ENCODE measurements around the gene PDE7B. TPM values are rescaled to one million over a fixed set of nuclear protein-coding genes. Genes with fewer than 3 reads are reported as not detected.

Gene PDE7B
- total and polyA plus RNA-seq, 2 experiments from 2014 or later, result 3.1 to 6.8 TPM

GRCh38 chr6:136117081-136117480 lies 265.6 kb downstream of the PDE7B start:
- in situ Hi-C loops (cut with MboI), result no loop called here
- Histone ChIP-seq H3K9ac (no peak overlapping the region), H2AFZ (no peak overlapping the region), H3F3A (ENCODE audit: insufficient read depth) (no peaks in the 10 kb centered on the region), H3K4me1 (ENCODE audit: insufficient read depth) (peaks cover 21% of the 10 kb centered on the region), H3K27me3 (replicated peaks; ENCODE audit: insufficient read depth) (no peaks in the 10 kb centered on the region), H3K36me3 (ENCODE audit: low read depth) (no peaks in the 10 kb centered on the region), H3K27ac (no peak overlapping the region), H4K20me1 (ENCODE audit: insufficient read depth) (no peaks in the 10 kb centered on the region), H3K9me2 (ENCODE audit: insufficient read depth) (no peaks in the 10 kb centered on the region), H3K79me2 (ENCODE audit: insufficient read depth) (no peaks in the 10 kb centered on the region), H3K9me3 (ENCODE audit: low read depth) (no peaks in the 10 kb centered on the region), H3K4me3 (no peak overlapping the region), H3K4me2 (ENCODE audit: unreplicated experiment) (no peak overlapping the region)
- peak; percentile 38 for DNase-seq
- 65 to 67% methylated on average over 2 of the region's 2 CpGs for WGBS, 2 experiments (ENCODE audit: low coverage in 1 of 2, low lambda C conversion rate in 2 of 2, missing lambda C conversion rate in 2 of 2)
- TF ChIP-seq EZH2phosphoT487 (IDR thresholded peaks at IDR 0.05; ENCODE audit: insufficient read depth, low read depth) (no peak), EZH2 (IDR thresholded peaks at IDR 0.05; ENCODE audit: insufficient read depth, poor library complexity, severe bottlenecking) (no peak)

GRCh38 chr6:136118787-136119186 lies 267.3 kb downstream of the PDE7B start:
- no peaks in the 10 kb centered on the region for H3K9me3 ChIP-seq (ENCODE audit: low read depth)
- in situ Hi-C loops (cut with MboI), result no loop called here
- no peak for TF ChIP-seq EZH2phosphoT487 (IDR thresholded peaks at IDR 0.05; ENCODE audit: insufficient read depth, low read depth)
- TF ChIP-seq EZH2 (IDR thresholded peaks at IDR 0.05; ENCODE audit: insufficient read depth, poor library complexity, severe bottlenecking), result no peak
- WGBS, 2 experiments (ENCODE audit: low coverage in 1 of 2, low lambda C conversion rate in 2 of 2, missing lambda C conversion rate in 2 of 2), result 35 to 40% methylated on average over 6 of the region's 6 CpGs
- no peaks in the 10 kb centered on the region for H3K79me2 ChIP-seq (ENCODE audit: insufficient read depth)
- no peak overlapping the region for H3K4me2 ChIP-seq (ENCODE audit: unreplicated experiment)
- no peak for DNase-seq
- H3K4me3 ChIP-seq, result no peak overlapping the region
- H3K9ac ChIP-seq, result no peak overlapping the region
- no peaks in the 10 kb centered on the region for H3K27me3 ChIP-seq (replicated peaks; ENCODE audit: insufficient read depth)
- H2AFZ ChIP-seq, result peak overlapping the region; percentile 23; the same call in 1 of the 2 replicates
- no peaks in the 10 kb centered on the region for H3K36me3 ChIP-seq (ENCODE audit: low read depth)
- no peaks in the 10 kb centered on the region; the same call in 1 of the 2 replicates for H3F3A ChIP-seq (ENCODE audit: insufficient read depth)
- no peak overlapping the region for H3K27ac ChIP-seq
- peaks cover 24% of the 10 kb centered on the region for H3K4me1 ChIP-seq (ENCODE audit: insufficient read depth)
- no peaks in the 10 kb centered on the region for H3K9me2 ChIP-seq (ENCODE audit: insufficient read depth)
- no peaks in the 10 kb centered on the region for H4K20me1 ChIP-seq (ENCODE audit: insufficient read depth)

GRCh38 chr6:136123468-136123867 lies 272.0 kb downstream of the PDE7B start:
- Histone ChIP-seq H3K4me2 (ENCODE audit: unreplicated experiment) (peak overlapping the region; percentile 22), H3K79me2 (ENCODE audit: insufficient read depth) (no peaks in the 10 kb centered on the region), H3F3A (ENCODE audit: insufficient read depth) (no peaks in the 10 kb centered on the region; the same call in 1 of the 2 replicates), H4K20me1 (ENCODE audit: insufficient read depth) (no peaks in the 10 kb centered on the region), H3K9ac (no peak overlapping the region), H3K27ac (no peak overlapping the region), H3K4me3 (no peak overlapping the region), H3K4me1 (ENCODE audit: insufficient read depth) (peaks cover 15% of the 10 kb centered on the region), H3K36me3 (ENCODE audit: low read depth) (no peaks in the 10 kb centered on the region), H3K9me3 (ENCODE audit: low read depth) (no peaks in the 10 kb centered on the region), H3K9me2 (ENCODE audit: insufficient read depth) (no peaks in the 10 kb centered on the region), H2AFZ (0 out of 2 replicates have a peak overlapping the region, but pooled peaks have one; percentile 4), H3K27me3 (replicated peaks; ENCODE audit: insufficient read depth) (no peaks in the 10 kb centered on the region)
- DNase-seq, result peak; percentile 73
- TF ChIP-seq EZH2phosphoT487 (IDR thresholded peaks at IDR 0.05; ENCODE audit: insufficient read depth, low read depth), result no peak
- no peak for TF ChIP-seq EZH2 (IDR thresholded peaks at IDR 0.05; ENCODE audit: insufficient read depth, poor library complexity, severe bottlenecking)
- WGBS, 2 experiments (ENCODE audit: low coverage in 1 of 2, low lambda C conversion rate in 2 of 2, missing lambda C conversion rate in 2 of 2), result 63 to 71% methylated on average over 1 of the region's 1 CpG
- in situ Hi-C loops (cut with MboI), result no loop called here

- Histone ChIP-seq H3K4me3 (no peak overlapping the region), H4K20me1 (ENCODE audit: insufficient read depth) (no peaks in the 10 kb centered on the region), H3K9me3 (ENCODE audit: low read depth) (no peaks in the 10 kb centered on the region), H3K4me1 (ENCODE audit: insufficient read depth) (peaks cover 15% of the 10 kb centered on the region), H3K79me2 (ENCODE audit: insufficient read depth) (no peaks in the 10 kb centered on the region), H3K27ac (no peak overlapping the region), H3K9me2 (ENCODE audit: insufficient read depth) (no peaks in the 10 kb centered on the region), H3K36me3 (ENCODE audit: low read depth) (no peaks in the 10 kb centered on the region), H3F3A (ENCODE audit: insufficient read depth) (no peaks in the 10 kb centered on the region; the same call in 1 of the 2 replicates), H2AFZ (no peak overlapping the region), H3K27me3 (replicated peaks; ENCODE audit: insufficient read depth) (no peaks in the 10 kb centered on the region), H3K4me2 (ENCODE audit: unreplicated experiment) (no peak overlapping the region), H3K9ac (no peak overlapping the region)
- in situ Hi-C loops (cut with MboI), result no loop called here
- TF ChIP-seq EZH2 (IDR thresholded peaks at IDR 0.05; ENCODE audit: insufficient read depth, poor library complexity, severe bottlenecking) (no peak), EZH2phosphoT487 (IDR thresholded peaks at IDR 0.05; ENCODE audit: insufficient read depth, low read depth) (no peak)
- DNase-seq, result no peak
- WGBS, 2 experiments (ENCODE audit: low coverage in 1 of 2, low lambda C conversion rate in 2 of 2, missing lambda C conversion rate in 2 of 2), result 82 to 84% methylated on average over 2 of the region's 2 CpGs
These were observed 274.1 kb downstream of the PDE7B start for GRCh38 chr6:136125585-136125984.

GRCh38 chr6:136127873-136128272 lies 276.4 kb downstream of the PDE7B start:
- H3K9me2 ChIP-seq (ENCODE audit: insufficient read depth), result no peaks in the 10 kb centered on the region
- no peak for DNase-seq
- H3F3A ChIP-seq (ENCODE audit: insufficient read depth), result no peaks in the 10 kb centered on the region; the same call in 1 of the 2 replicates
- H3K27ac ChIP-seq, result no peak overlapping the region
- H3K4me2 ChIP-seq (ENCODE audit: unreplicated experiment), result no peak overlapping the region
- no peak overlapping the region for H3K9ac ChIP-seq
- TF ChIP-seq EZH2 (IDR thresholded peaks at IDR 0.05; ENCODE audit: insufficient read depth, poor library complexity, severe bottlenecking) (no peak), EZH2phosphoT487 (IDR thresholded peaks at IDR 0.05; ENCODE audit: insufficient read depth, low read depth) (no peak)
- no peaks in the 10 kb centered on the region for H3K36me3 ChIP-seq (ENCODE audit: low read depth)
- H3K4me3 ChIP-seq, result no peak overlapping the region
- peaks cover 15% of the 10 kb centered on the region for H3K4me1 ChIP-seq (ENCODE audit: insufficient read depth)
- H3K79me2 ChIP-seq (ENCODE audit: insufficient read depth), result no peaks in the 10 kb centered on the region
- WGBS, 2 experiments (ENCODE audit: low coverage in 1 of 2, low lambda C conversion rate in 2 of 2, missing lambda C conversion rate in 2 of 2), result 36 to 40% methylated on average over 2 of the region's 2 CpGs
- H3K27me3 ChIP-seq (replicated peaks; ENCODE audit: insufficient read depth), result no peaks in the 10 kb centered on the region
- no peak overlapping the region for H2AFZ ChIP-seq
- H4K20me1 ChIP-seq (ENCODE audit: insufficient read depth), result no peaks in the 10 kb centered on the region
- no peaks in the 10 kb centered on the region for H3K9me3 ChIP-seq (ENCODE audit: low read depth)
- in situ Hi-C loops (cut with MboI), result no loop called here
